RWPE2 (cell line): ENCODE measurements around the gene NOC2L.

Experiments used
- ATAC-seq: fragments of 200-7000 bp; cut with Tn5 transposase; 3 replicates; pipeline ENCODE4 v1.9.1; 2021; ENCODE audit warnings: low read depth
- DNase-seq: peaks from one replicate; pipeline ENCODE4 v3.0.0-alpha.2; 2020; ENCODE audit warnings: low spot score
- H3K27ac ChIP-seq: fragments of 450-650 bp; 2 replicates; pipeline ENCODE4 v1.5.1; 2017; ENCODE audit warnings: mild to moderate bottlenecking; ENCODE audit not compliant: poor library complexity, severe bottlenecking
- H3K27me3 ChIP-seq: fragments of 250-450 bp; sonication (Bioruptor Pico); 2 replicates; pipeline ENCODE4 v1.5.1; 2021; ENCODE audit warnings: mild to moderate bottlenecking, moderate library complexity; ENCODE audit not compliant: insufficient read depth, poor library complexity, severe bottlenecking
- H3K36me3 ChIP-seq: fragments of 250-450 bp; sonication (Bioruptor Pico); 2 replicates; pipeline ENCODE4 v1.5.1; 2020; ENCODE audit warnings: low read depth, mild to moderate bottlenecking, moderate library complexity
- H3K4me1 ChIP-seq: fragments of 250-450 bp; sonication (Bioruptor Pico); 2 replicates; pipeline ENCODE4 v1.5.1; 2021; ENCODE audit warnings: mild to moderate bottlenecking, moderate library complexity; ENCODE audit not compliant: insufficient read depth, poor library complexity, severe bottlenecking
- H3K4me3 ChIP-seq: fragments of 250-450 bp; sonication (Bioruptor Pico); 2 replicates; pipeline ENCODE4 v1.5.1; 2021; ENCODE audit warnings: mild to moderate bottlenecking, moderate library complexity; ENCODE audit not compliant: severe bottlenecking
- H3K9me3 ChIP-seq: fragments of 250-450 bp; sonication (Bioruptor Pico); 2 replicates; pipeline ENCODE4 v1.5.1; 2021; ENCODE audit warnings: mild to moderate bottlenecking, moderate library complexity; ENCODE audit not compliant: severe bottlenecking
- TF ChIP-seq, protein P1 (sequence below): fragments of 450-650 bp; IDR thresholded peaks from one replicate; pipeline ENCODE4 v1.5.1; 2017; ENCODE audit warnings: mild to moderate bottlenecking, moderate library complexity; ENCODE audit not compliant: poor library complexity, severe bottlenecking

NOC2L gene

DNA sequence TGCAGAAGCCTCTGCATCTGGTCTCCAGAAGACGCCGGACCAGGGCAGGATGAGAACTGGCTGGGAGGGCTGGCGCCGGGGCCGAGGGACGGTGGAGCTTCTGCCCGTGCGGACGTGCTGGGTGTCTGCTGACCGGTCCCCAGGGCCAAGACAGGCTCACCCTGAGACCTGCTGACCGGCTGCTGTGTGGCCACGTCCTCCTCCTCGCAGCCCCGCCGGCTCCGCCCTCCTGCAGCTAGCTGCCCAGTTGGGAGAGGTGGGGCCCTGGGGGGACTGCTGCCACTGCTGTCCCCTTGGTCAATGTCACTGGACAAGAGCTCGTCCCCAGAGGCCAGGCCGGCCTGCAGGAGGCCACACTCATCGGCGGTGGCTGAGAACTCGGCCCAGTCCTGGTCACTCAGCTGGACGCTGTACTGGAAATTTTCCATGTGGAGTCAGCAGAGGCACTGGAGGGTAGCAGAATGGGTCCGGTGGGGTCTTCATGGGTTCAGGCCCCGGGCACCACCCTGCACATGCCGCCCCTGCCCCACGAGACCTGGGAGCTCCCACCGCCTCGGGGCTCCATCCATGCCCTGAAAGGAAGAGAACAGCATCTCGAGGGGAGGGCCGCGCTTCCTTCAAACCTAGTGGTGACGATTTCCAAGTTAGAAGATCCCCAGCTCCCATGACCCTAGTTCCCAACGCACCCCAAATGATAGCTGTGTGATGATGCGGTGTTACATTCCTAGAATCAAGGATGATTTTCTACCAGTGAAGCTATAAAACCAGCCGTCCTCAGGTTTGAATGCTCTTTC is 21.7 kb upstream of the NOC2L start:
- no peaks in the 10 kb centered on the region for H3K36me3 ChIP-seq
- TF ChIP-seq, protein P1, sequence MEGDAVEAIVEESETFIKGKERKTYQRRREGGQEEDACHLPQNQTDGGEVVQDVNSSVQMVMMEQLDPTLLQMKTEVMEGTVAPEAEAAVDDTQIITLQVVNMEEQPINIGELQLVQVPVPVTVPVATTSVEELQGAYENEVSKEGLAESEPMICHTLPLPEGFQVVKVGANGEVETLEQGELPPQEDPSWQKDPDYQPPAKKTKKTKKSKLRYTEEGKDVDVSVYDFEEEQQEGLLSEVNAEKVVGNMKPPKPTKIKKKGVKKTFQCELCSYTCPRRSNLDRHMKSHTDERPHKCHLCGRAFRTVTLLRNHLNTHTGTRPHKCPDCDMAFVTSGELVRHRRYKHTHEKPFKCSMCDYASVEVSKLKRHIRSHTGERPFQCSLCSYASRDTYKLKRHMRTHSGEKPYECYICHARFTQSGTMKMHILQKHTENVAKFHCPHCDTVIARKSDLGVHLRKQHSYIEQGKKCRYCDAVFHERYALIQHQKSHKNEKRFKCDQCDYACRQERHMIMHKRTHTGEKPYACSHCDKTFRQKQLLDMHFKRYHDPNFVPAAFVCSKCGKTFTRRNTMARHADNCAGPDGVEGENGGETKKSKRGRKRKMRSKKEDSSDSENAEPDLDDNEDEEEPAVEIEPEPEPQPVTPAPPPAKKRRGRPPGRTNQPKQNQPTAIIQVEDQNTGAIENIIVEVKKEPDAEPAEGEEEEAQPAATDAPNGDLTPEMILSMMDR, result no peak
- H3K4me3 ChIP-seq, result no peak overlapping the region
- H3K27ac ChIP-seq, result no peak overlapping the region
- peaks cover 5% of the 10 kb centered on the region for H3K27me3 ChIP-seq
- ATAC-seq, result no peak
- no peaks in the 10 kb centered on the region for H3K9me3 ChIP-seq
- H3K4me1 ChIP-seq, result no peaks in the 10 kb centered on the region
- DNase-seq, result no peak

DNA sequence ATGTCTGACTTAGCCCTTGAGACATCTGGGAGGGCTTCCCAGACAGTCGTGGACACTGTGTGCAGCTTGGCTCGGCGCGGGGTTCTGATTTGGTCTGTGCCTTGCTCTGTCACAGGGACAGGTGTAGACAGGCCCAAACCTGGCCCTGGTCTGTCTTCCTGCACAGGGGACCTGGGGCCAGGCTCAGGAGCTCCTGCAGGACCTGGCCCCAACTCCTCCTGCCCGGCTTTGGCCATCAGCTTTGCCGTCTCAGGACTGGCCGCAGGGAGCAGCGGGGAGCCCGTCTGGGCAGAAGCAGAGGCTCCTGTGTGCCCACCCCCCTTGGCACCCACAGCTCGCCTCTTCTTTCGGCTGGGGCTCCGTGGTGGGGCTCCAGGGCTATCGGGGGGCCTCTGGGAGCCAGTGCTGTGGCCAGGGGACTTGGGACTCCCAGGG is 21.1 kb upstream of the NOC2L start:
- H3K4me3 ChIP-seq, result no peak overlapping the region
- TF ChIP-seq, protein P1, result no peak
- ATAC-seq (peak; percentile 4; the same call in 2 of the 3 replicates), DNase-seq (no peak)
- H3K27me3 ChIP-seq, result peaks cover 5% of the 10 kb centered on the region
- no peaks in the 10 kb centered on the region for H3K9me3 ChIP-seq
- no peaks in the 10 kb centered on the region for H3K4me1 ChIP-seq
- H3K36me3 ChIP-seq, result no peaks in the 10 kb centered on the region
- no peak overlapping the region for H3K27ac ChIP-seq

DNA sequence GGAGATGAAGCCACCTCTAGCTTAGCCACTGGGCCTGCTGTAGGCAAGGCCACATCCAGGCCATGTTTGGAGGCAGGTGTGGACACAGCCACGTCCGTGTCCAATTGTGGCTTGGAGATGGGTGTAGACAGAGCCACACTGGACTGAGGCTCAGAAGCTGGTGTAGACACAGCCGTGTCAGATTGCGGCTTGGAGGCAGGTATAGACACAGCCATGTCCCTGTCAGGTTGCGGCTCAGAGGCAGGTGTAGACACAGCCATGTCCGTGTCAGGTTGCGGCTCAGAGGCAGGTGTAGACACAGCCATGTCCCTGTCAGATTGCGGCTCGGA is 20.7 kb upstream of the NOC2L start:
- no peaks in the 10 kb centered on the region for H3K4me1 ChIP-seq
- DNase-seq (no peak), ATAC-seq (no peak)
- H3K9me3 ChIP-seq, result no peaks in the 10 kb centered on the region
- no peaks in the 10 kb centered on the region for H3K36me3 ChIP-seq
- TF ChIP-seq, protein P1, result no peak
- peaks cover 5% of the 10 kb centered on the region for H3K27me3 ChIP-seq
- no peak overlapping the region for H3K27ac ChIP-seq
- no peak overlapping the region for H3K4me3 ChIP-seq

DNA sequence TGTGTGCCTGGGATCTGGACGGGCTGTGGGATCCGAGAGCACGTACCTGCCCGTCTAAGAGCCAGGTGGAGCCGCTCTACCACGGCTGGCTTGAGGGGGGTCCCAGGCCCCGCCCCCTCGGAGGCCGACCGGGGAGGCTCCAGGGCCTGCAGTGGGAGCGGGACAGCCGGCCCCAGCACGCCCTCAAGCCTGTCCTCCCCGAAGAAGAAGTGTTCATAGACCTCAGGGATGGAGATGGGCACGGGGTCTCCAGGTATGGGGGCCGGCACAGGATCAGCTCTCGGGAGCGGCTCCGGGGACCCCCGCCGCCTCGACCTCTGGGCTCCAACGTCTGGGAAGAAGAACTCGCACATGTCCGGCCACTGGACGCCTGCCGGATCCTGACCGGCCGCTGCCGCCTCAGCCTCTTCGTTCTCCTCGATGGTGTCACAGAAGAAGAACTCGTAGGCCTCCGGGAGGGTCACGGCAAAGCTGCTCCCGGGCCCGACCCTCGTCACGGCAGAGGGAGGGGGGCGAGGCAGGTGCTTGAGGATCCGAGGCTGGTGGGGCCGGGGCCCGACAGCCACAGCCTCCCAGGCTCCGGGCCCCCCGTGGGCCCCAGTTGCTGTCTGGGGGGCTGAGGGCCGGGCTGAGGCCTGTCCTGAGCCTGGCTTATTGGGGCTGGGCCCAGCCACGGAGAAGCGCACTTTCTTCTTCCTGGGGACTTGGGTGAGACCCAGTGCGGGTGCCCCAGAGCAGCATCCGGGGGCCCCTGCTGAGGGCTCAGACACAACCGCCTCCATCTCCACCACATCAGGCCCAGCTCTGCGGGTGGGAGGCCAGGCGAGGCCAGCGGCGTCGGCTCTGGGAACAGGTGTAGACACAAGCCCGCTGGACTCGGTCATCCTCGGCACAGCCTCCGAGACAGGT is 20.0 kb upstream of the NOC2L start:
- no peaks in the 10 kb centered on the region for H3K4me1 ChIP-seq
- H3K36me3 ChIP-seq, result no peaks in the 10 kb centered on the region
- ATAC-seq, result no peak
- H3K9me3 ChIP-seq, result no peaks in the 10 kb centered on the region
- TF ChIP-seq, protein P1, result no peak
- no peak for DNase-seq
- H3K27ac ChIP-seq, result no peak overlapping the region
- no peak overlapping the region for H3K4me3 ChIP-seq
- H3K27me3 ChIP-seq, result peaks cover 5% of the 10 kb centered on the region
